Liver (tissue), 3 donors: Measurements from ENCODE around the gene TNK1.

ENCODE experiments used
- GABPA ChIP-seq, 2 donors: IDR thresholded peaks in 1 of 2; conservative IDR thresholded peaks in 1 of 2; 2 replicates each; pipeline ENCODE4 v1.6.1; 2016; ENCODE audit warnings: antibody characterized with exemption in 2 of 2, mild to moderate bottlenecking in 1 of 2, moderate library complexity in 1 of 2
- JUND ChIP-seq, 2 donors: IDR thresholded peaks; 2 replicates each; pipeline ENCODE4 v1.6.1; 2016; ENCODE audit warnings: antibody characterized with exemption in 2 of 2
- TAF1 ChIP-seq: conservative IDR thresholded peaks from 2 replicates; pipeline ENCODE4 v1.6.1; 2016; ENCODE audit warnings: antibody characterized with exemption, mild to moderate bottlenecking
- TF ChIP-seq, protein P1 (sequence below): fragments of 150-350 bp; IDR thresholded peaks from 2 replicates; pipeline ENCODE4 v1.5.1; 2017; ENCODE audit warnings: improper control_type of control experiment, low read depth, low read length; ENCODE audit not compliant: missing input control
- donor health status: healthy.
- donor health status: healthy.

DNA sequence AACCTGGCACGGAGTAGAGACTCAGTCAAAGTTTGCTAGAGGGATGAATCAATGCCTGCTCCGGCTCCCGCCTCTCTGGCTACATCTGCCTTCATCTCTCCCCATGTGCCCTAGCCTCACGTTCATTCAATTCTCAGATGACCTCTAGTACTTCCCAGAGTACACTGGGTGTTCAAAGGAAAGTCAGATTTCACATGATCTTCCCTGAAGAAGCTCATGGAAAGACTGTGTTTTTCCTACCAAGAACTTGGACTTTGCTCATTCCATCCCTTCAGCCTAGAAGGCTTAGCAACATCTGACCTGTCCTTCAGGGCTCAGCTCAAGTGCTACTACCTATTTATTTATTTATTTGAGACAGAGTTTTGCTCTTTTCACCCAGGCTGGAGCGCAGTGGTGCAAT, 11.1 kb upstream of the TNK1 start:
- TF ChIP-seq, protein P1, sequence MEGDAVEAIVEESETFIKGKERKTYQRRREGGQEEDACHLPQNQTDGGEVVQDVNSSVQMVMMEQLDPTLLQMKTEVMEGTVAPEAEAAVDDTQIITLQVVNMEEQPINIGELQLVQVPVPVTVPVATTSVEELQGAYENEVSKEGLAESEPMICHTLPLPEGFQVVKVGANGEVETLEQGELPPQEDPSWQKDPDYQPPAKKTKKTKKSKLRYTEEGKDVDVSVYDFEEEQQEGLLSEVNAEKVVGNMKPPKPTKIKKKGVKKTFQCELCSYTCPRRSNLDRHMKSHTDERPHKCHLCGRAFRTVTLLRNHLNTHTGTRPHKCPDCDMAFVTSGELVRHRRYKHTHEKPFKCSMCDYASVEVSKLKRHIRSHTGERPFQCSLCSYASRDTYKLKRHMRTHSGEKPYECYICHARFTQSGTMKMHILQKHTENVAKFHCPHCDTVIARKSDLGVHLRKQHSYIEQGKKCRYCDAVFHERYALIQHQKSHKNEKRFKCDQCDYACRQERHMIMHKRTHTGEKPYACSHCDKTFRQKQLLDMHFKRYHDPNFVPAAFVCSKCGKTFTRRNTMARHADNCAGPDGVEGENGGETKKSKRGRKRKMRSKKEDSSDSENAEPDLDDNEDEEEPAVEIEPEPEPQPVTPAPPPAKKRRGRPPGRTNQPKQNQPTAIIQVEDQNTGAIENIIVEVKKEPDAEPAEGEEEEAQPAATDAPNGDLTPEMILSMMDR = no peak
- TF ChIP-seq JUND (IDR thresholded peaks at IDR 0.05) (no peak), TAF1 (no peak), GABPA (IDR thresholded peaks at IDR 0.05 in 1 of 2, conservative IDR thresholded peaks at IDR 0.05 in 1 of 2) (no peak)
